HG02884 (cell line): ENCODE measurements around the gene MRPS2.
A peak's percentile ranks its signal among the peaks of the same experiment; 100 is the strongest.
"Not testable (repeated sequence)": the region's sequence is repeated elsewhere in the genome, so short reads cannot be mapped to it uniquely, and the experiment has no call there.

Experiments
- ATAC-seq: cut with Tn5 transposase; IDR thresholded peaks from one replicate; pipeline ENCODE4 v1.9.1; 2021; ENCODE audit warnings: mild to moderate bottlenecking, moderate library complexity; ENCODE audit not compliant: unreplicated experiment

MRPS2 gene

GRCh38 chr9:135499326-135500070, 984 bp upstream of the MRPS2 start:
- ATAC-seq: peak; percentile 40

DNA sequence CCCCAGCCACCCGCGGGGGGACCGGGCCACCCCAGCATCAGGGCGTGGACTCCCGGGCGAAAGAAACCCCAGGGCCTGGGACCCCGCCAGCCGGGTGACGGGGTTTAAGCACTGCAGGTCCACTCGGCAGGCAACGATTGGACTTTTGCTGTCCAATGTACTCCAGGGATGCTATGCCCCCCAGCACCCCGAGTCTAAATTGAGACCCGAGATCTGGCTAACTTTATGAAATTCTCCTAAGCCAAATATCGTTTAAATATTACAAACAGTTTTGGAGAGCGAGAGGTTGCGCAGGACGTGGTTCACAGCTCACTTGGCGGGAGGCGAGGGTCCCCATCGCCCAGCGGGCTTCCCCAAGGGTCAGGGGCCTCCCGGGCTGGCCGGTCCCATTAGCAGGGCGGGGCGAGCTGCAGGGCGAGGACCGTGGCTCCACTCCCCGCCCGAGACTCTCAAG, 384 bp upstream of the MRPS2 start:
- ATAC-seq: no peak

- ATAC-seq: peak; percentile 51
Measured at GRCh38 chr9:135501261-135502167, 1.0 kb downstream of the MRPS2 start.

DNA sequence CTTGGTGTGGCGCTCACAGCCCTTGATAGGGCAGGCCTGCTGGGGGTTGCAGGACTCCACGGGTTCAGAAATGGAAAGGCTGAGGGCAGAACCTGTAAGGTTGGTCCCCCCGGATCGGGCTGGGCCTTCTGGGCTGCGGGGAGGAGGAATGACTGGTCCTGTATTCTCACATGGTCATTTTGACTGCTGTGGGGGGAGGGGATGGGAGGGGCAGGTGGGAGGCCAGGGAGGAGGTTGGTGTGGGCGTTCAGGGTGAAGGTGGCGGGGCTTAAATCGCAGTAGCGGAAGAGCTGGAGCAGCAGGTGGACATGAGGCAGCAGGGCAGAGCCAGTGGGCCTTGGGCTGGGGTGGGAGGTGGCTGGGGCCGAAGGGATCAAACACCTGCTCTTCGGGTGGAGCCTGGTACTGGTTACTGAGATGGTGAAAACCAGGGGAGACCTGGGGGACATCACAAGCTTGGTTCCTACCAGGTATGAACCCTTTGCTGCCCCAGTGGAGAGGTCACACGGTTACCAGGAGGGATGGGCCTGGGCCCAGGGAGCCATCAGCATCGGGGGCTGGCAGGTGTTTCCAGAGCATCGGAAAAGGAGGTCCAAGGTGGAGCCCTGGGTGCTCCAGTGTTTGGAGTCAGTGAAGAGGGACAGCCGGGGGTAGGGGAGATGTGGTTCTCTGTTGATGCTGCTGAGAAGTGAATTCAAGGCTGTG, 1.8 kb downstream of the MRPS2 start:
- ATAC-seq: no peak

DNA sequence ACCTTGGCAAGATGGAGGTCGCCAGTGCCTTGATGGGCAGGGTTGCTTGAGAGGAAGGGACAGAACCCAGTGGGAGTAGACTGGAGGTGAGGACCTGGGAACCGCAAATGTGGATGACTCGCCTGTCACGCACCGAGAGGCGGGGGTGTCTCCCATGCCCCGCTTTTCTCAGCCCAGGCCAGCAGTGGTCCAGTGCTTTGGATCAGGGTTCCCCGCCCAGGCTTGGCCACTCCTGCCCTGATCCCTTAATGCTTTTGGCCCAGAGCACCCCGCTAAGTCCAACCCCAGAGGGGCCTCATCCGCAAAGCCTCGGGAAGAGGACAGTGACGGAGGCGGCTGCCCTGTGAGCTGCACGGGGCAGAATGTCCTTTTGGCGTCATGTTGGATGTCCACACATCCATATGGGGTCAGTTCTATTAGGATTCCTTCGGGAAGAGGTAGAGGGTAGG, 2.4 kb downstream of the MRPS2 start:
- no peak for ATAC-seq

DNA sequence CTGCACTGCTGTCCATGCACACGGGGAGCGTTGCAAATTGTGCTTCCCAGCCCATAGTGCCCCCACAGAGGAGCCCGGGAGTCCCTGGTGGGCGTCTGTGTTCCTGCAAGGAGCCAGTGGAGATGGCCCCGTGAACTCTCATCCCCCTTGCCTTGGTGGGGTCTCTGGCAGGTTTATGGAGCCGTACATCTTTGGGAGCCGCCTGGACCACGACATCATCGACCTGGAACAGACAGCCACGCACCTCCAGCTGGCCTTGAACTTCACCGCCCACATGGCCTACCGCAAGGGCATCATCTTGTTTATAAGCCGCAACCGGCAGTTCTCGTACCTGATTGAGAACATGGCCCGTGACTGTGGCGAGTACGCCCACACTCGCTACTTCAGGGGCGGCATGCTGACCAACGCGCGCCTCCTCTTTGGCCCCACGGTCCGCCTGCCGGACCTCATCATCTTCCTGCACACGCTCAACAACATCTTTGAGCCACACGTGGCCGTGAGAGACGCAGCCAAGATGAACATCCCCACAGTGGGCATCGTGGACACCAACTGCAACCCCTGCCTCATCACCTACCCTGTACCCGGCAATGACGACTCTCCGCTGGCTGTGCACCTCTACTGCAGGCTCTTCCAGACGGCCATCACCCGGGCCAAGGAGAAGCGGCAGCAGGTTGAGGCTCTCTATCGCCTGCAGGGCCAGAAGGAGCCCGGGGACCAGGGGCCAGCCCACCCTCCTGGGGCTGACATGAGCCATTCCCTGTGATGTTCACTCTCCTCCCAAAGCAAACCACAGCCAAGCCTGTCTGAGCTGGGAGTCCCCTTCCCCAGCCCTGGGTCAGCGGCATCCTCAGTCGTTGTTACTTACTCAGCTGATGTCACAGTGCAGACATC, 3.1 kb downstream of the MRPS2 start:
- no peak for ATAC-seq

- no peak for ATAC-seq
Measured at GRCh38 chr9:135504262-135505243, 4.1 kb downstream of the MRPS2 start.

- no peak for ATAC-seq
Measured at GRCh38 chr9:135505406-135506187, 5.1 kb downstream of the MRPS2 start.

DNA sequence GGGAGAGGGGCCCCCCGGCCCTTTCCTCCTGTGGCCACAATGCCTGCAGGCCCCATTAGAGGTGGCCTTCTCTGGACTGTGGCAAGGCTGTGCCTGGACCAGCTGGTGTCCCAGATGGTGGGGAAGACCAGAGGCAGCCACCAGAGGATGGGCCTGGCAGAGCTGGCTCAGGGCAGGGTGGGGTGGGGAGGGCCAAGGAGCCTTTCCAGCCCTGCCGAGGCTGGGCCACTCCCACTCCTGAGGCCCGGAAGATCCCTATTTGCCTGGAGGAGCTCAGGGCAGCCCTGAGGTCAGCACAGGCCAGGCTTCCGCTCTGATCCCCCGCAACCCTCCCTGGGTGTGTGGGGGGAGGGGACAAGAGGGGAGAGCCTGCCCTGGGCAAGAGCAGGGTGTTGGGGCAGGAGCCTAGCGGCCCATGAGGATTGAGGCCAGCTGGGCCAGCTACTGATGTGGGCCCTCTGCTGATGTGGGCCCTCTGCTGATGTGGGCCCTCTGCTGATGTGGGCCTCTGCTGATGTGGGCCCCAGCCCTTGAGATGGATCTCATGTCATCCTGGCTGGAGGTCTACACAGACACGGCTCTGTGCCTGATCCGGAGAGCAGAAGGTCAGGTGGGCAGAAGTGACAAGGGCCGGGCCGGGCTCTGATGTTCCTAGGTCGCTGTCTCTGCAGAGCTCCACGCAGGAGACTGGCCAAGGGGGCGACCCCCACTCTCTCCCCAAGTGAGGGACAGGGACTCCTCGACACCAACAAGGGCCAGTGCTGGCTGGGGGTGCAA, 6.0 kb downstream of the MRPS2 start:
- ATAC-seq: no peak

DNA sequence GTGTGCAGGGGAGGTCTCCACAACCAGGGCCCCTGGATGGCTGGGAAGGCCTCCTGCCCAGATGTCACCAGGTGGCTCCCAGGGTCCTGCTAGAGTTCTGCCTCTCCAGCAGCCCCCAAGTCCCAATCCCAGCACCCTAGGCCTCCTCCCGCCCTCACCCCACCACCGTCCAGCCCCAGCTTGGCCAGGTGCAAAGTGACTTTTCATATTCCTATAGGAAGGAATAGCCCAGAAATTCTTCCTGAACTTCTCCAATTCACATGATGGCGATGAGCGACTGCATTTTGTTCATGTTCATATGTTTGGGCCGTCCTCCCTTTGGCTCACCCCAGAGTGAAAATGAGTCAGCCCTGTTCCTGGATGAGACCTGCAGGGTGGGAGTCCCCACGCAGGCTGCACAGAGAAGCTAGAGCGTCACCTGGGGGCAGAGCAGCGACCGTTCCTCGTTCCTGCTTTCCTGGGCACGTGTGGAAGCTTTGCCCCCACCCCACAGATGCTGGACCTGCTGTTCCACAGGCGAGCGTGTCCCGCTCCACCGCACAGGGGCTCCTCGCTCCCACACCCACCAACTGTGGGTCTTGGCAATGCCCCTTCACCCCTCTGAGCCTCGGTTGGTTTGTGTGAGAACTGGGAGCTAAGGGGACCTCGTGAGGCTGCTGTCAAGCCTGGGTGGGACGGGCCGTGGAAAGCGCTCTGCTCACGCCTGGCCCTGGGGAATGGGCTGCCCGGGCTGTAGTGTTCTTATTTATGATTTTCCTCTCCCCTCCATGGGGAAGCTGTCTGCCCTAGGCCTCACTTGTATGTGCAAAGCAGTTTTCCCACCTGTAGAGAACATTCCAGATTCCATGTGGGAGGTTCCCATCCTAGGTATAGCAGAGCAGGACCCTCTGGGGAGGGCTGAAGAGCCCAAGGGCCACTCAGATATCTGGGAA, 6.9 kb downstream of the MRPS2 start:
- ATAC-seq: no peak

- ATAC-seq: no peak
Measured at GRCh38 chr9:135508211-135508820, 7.8 kb downstream of the MRPS2 start.

- no peak for ATAC-seq
Measured at GRCh38 chr9:135509458-135509857, 9.0 kb downstream of the MRPS2 start.

- ATAC-seq: no peak
Measured at GRCh38 chr9:135512241-135512603, 11.7 kb downstream of the MRPS2 start.

DNA sequence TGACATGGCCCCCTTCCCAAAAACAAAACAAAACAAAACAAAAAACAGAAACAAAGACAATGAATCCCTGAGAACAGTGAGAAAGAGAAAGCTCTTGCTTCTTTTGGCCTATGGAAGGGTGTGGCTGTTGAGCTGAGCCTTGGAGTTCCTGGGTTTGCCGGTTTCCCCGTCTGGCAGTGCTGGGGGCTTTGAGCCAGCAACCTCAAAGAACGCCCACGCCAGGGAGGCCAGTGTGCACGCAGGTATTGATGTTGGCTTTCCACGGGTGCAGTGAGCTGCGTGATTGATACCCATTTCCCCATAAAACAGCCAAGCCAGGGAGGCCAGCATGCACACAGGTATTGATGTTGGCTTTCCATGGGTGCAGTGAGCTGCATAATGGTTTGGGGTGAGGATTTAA, 12.4 kb downstream of the MRPS2 start:
- ATAC-seq: no peak

GRCh38 chr9:135513351-135513846, 12.9 kb downstream of the MRPS2 start:
- ATAC-seq: no peak

- not testable (repeated sequence) for ATAC-seq
Measured at GRCh38 chr9:135513906-135514305, 13.4 kb downstream of the MRPS2 start.
